Fibroblast of the aortic adventitia (primary cell): Measurements from ENCODE around the gene POLR3C. TPM values are rescaled to one million over a fixed set of nuclear protein-coding genes. Genes with fewer than 3 reads are reported as not detected.

Experiments
- DNase-seq: peaks from one replicate; pipeline ENCODE4 v3.0.0-alpha.2; 2010; ENCODE audit warnings: low read depth
- H3K4me3 ChIP-seq: 2 replicates; pipeline ENCODE4 v1.5.1; 2011; ENCODE audit warnings: low read depth, mild to moderate bottlenecking, control low read depth, low read length, moderate library complexity
- CTCF ChIP-seq: IDR thresholded peaks from 2 replicates; pipeline ENCODE4 v1.5.1; 2011; ENCODE audit warnings: mild to moderate bottlenecking, low read length, control low read depth, inconsistent platforms; ENCODE audit not compliant: insufficient read depth
- total RNA-seq: library from RNA; depleted of rRNA; stranded (reverse); fragments of >200 nt; gene quantifications from 2 replicates; pipeline ENCODE4 v1.2.3, GENCODE V29; 2012; ENCODE audit warnings: low replicate concordance

POLR3C gene
- total RNA-seq, 1 donor, result 58.6 TPM

GRCh38 chr1:145885738-145886287, 61.8 kb downstream of the POLR3C start, which contains the start of gene ANKRD35:
ANKRD35 (minus strand) TSS chr1:145885866; CDS start chr1:145885758, 108 bp downstream.
- no peak for TF ChIP-seq CTCF
- H3K4me3 ChIP-seq, result peak within 1 kb of the TSS; percentile 75
- DNase-seq, result no peak

GRCh38 chr1:145886390-145886789, 62.4 kb downstream of the POLR3C start:
- peak overlapping the region; percentile 75 for H3K4me3 ChIP-seq
- no peak for DNase-seq
- no peak for TF ChIP-seq CTCF

GRCh38 chr1:145886816-145887215, 62.8 kb downstream of the POLR3C start:
- no peak overlapping the region for H3K4me3 ChIP-seq
- no peak for DNase-seq
- TF ChIP-seq CTCF, result no peak

- no peak overlapping the region for H3K4me3 ChIP-seq
- DNase-seq, result no peak
- no peak for TF ChIP-seq CTCF
Measured at GRCh38 chr1:145887631-145888030, 63.6 kb downstream of the POLR3C start.

- no peak for TF ChIP-seq CTCF
- H3K4me3 ChIP-seq, result no peak overlapping the region
- no peak for DNase-seq
Measured at GRCh38 chr1:145889722-145890121, 65.7 kb downstream of the POLR3C start.

- TF ChIP-seq CTCF, result no peak
- H3K4me3 ChIP-seq, result no peak overlapping the region
- peak; percentile 53 for DNase-seq
Measured at GRCh38 chr1:145891143-145891542, 67.1 kb downstream of the POLR3C start.
